ENCODE results near the gene CUX1.

GRCh38 chr7:102319671-102320070 lies 502.2 kb downstream of the CUX1 start:
- TF ChIP-seq BHLHE40 (IDR thresholded peaks at IDR 0.05; ENCODE audit: borderline replicate concordance in 1 of 2, low read depth in 2 of 2, low read length in 1 of 2) (no peak), CREB1 (IDR thresholded peaks at IDR 0.05; ENCODE audit: low read depth) (no peak), E2F8 (IDR thresholded peaks at IDR 0.05; ENCODE audit: low read depth, partially characterized antibody) (no peak), YY1 (IDR thresholded peaks at IDR 0.05; ENCODE audit: low read depth, low read length) (no peak), SP1 (IDR thresholded peaks at IDR 0.05; ENCODE audit: low read depth, low read length) (no peak), EZH2 (IDR thresholded peaks at IDR 0.05; ENCODE audit: borderline replicate concordance, control insufficient read depth, low read depth, low read length) (no peak), POLR2A (IDR thresholded peaks at IDR 0.05; ENCODE audit: low read depth, low read length) (no peak; the same call in 1 of the 2 replicates), CHD2 (IDR thresholded peaks at IDR 0.05; ENCODE audit: borderline replicate concordance, low read depth, low read length) (no peak), GABPA (IDR thresholded peaks at IDR 0.05; ENCODE audit: low read depth) (no peak)
- TF ChIP-seq, protein P1, sequence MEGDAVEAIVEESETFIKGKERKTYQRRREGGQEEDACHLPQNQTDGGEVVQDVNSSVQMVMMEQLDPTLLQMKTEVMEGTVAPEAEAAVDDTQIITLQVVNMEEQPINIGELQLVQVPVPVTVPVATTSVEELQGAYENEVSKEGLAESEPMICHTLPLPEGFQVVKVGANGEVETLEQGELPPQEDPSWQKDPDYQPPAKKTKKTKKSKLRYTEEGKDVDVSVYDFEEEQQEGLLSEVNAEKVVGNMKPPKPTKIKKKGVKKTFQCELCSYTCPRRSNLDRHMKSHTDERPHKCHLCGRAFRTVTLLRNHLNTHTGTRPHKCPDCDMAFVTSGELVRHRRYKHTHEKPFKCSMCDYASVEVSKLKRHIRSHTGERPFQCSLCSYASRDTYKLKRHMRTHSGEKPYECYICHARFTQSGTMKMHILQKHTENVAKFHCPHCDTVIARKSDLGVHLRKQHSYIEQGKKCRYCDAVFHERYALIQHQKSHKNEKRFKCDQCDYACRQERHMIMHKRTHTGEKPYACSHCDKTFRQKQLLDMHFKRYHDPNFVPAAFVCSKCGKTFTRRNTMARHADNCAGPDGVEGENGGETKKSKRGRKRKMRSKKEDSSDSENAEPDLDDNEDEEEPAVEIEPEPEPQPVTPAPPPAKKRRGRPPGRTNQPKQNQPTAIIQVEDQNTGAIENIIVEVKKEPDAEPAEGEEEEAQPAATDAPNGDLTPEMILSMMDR (IDR thresholded peaks at IDR 0.05 in 2 of 3, conservative IDR thresholded peaks at IDR 0.05 in 1 of 3; ENCODE audit: control insufficient read depth in 2 of 3, extremely low read depth in 1 of 3, insufficient read depth in 1 of 3, low read depth in 3 of 3, low read length in 3 of 3) = no peak
